NB4 (cell line): ENCODE results near the gene MSMO1.

Experiments used
- CTCF ChIP-seq: IDR thresholded peaks from one replicate; pipeline ENCODE4 v1.5.1; 2012; ENCODE audit warnings: low read depth, low read length
- MAX ChIP-seq: IDR thresholded peaks from 2 replicates; pipeline ENCODE4 v1.6.1; 2011; ENCODE audit warnings: low read depth, low read length
- POLR2A ChIP-seq: IDR thresholded peaks from 2 replicates; pipeline ENCODE4 v1.6.1; 2011; ENCODE audit warnings: mild to moderate bottlenecking; ENCODE audit not compliant: insufficient read length; ENCODE audit errors: extremely low read depth

GRCh38 chr4:165379678-165380064, 52.2 kb downstream of the MSMO1 start:
- TF ChIP-seq MAX (no peak), POLR2A (no peak), CTCF (no peak)
